WERI-Rb-1 (cell line): ENCODE data around the gene SPATC1L.

Source experiments
- DNase-seq: peaks from one replicate; pipeline ENCODE4 v3.0.0-alpha.2; 2020
- H3K27ac ChIP-seq: fragments of 250-450 bp; sonication (Bioruptor Pico); 2 replicates; pipeline ENCODE4 v1.5.1; 2020; ENCODE audit warnings: mild to moderate bottlenecking, moderate library complexity
- H3K27me3 ChIP-seq: fragments of 250-450 bp; sonication (Bioruptor Pico); 2 replicates; pipeline ENCODE4 v1.5.1; 2021; ENCODE audit warnings: mild to moderate bottlenecking, low read depth, moderate library complexity; ENCODE audit not compliant: insufficient read depth, severe bottlenecking
- H3K36me3 ChIP-seq: fragments of 250-450 bp; sonication (Bioruptor Pico); 2 replicates; pipeline ENCODE4 v1.5.1; 2020; ENCODE audit warnings: mild to moderate bottlenecking, moderate library complexity
- H3K4me3 ChIP-seq: 2 replicates; pipeline ENCODE4 v1.5.1; 2011; ENCODE audit warnings: low read depth, mild to moderate bottlenecking, control low read depth, low read length
- H3K9me3 ChIP-seq: fragments of 250-450 bp; sonication (Bioruptor Pico); 2 replicates; pipeline ENCODE4 v1.5.1; 2021; ENCODE audit warnings: mild to moderate bottlenecking, moderate library complexity; ENCODE audit not compliant: severe bottlenecking
- TF ChIP-seq, protein P1 (sequence below): IDR thresholded peaks from 2 replicates; pipeline ENCODE4 v1.5.1; 2011; ENCODE audit warnings: low read depth, mild to moderate bottlenecking, control low read depth, inconsistent platforms, low read length

SPATC1L gene

GRCh38 chr21:46207006-46207919 lies 23.0 kb upstream of the SPATC1L start:
- Histone ChIP-seq H3K27ac (no peak overlapping the region), H3K4me3 (no peak overlapping the region), H3K36me3 (peaks cover 69% of the 10 kb centered on the region), H3K27me3 (no peaks in the 10 kb centered on the region), H3K9me3 (no peaks in the 10 kb centered on the region)
- DNase-seq, result peak; percentile 4
- TF ChIP-seq, protein P1, sequence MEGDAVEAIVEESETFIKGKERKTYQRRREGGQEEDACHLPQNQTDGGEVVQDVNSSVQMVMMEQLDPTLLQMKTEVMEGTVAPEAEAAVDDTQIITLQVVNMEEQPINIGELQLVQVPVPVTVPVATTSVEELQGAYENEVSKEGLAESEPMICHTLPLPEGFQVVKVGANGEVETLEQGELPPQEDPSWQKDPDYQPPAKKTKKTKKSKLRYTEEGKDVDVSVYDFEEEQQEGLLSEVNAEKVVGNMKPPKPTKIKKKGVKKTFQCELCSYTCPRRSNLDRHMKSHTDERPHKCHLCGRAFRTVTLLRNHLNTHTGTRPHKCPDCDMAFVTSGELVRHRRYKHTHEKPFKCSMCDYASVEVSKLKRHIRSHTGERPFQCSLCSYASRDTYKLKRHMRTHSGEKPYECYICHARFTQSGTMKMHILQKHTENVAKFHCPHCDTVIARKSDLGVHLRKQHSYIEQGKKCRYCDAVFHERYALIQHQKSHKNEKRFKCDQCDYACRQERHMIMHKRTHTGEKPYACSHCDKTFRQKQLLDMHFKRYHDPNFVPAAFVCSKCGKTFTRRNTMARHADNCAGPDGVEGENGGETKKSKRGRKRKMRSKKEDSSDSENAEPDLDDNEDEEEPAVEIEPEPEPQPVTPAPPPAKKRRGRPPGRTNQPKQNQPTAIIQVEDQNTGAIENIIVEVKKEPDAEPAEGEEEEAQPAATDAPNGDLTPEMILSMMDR, result no peak

GRCh38 chr21:46206163-46207005 lies 22.1 kb upstream of the SPATC1L start:
- Histone ChIP-seq H3K36me3 (peaks cover 66% of the 10 kb centered on the region), H3K4me3 (no peak overlapping the region), H3K27me3 (no peaks in the 10 kb centered on the region), H3K27ac (no peak overlapping the region), H3K9me3 (no peaks in the 10 kb centered on the region)
- no peak for DNase-seq
- TF ChIP-seq, protein P1, result no peak

DNA sequence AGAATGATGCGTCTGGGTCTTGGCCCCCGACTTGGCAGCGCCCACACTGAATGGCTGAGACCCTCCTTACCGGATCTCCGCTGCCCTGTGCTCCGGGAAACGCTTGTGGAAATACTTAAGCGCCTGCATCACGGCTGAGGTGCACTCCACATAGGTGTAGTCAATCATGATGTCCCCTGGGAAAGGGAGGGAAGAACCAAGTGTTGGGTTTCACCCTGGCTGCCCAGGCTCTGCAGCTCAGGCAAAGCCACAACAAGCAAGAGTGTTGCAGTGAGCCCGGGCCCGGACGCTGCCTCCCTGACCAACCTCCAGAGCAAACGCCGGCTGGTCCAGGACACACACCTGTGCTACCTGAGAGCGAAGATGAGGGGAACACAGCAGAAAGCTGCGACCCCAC lies 21.5 kb upstream of the SPATC1L start:
- Histone ChIP-seq H3K36me3 (peaks cover 66% of the 10 kb centered on the region), H3K27ac (no peak overlapping the region), H3K9me3 (no peaks in the 10 kb centered on the region), H3K4me3 (no peak overlapping the region), H3K27me3 (no peaks in the 10 kb centered on the region)
- TF ChIP-seq, protein P1, result no peak
- no peak for DNase-seq

GRCh38 chr21:46205166-46205565 lies 20.9 kb upstream of the SPATC1L start:
- H3K4me3 ChIP-seq, result no peak overlapping the region
- no peak overlapping the region for H3K27ac ChIP-seq
- H3K9me3 ChIP-seq, result no peaks in the 10 kb centered on the region
- TF ChIP-seq, protein P1, result no peak
- no peaks in the 10 kb centered on the region for H3K27me3 ChIP-seq
- no peak for DNase-seq
- peaks cover 69% of the 10 kb centered on the region for H3K36me3 ChIP-seq

DNA sequence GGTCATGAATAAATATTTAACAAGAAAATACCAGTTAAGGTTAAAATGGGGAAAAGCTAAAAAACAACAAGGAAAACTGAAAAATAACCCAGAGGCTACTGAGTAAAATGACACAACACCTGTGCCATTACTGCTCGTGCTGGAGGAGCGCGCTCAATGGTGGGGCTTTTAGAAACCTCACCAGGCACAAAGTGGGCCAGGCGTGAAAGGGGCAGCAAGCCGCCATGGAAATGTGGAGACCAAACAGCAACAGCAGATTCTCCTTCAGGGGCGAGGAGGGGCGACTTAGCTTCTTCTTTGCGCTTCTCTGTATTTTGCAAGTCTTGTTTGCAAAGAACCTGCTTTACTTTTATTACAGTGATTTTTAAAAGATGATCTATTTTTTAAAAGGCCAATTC lies 18.9 kb upstream of the SPATC1L start:
- H3K27ac ChIP-seq, result no peak overlapping the region
- no peak for DNase-seq
- peaks cover 67% of the 10 kb centered on the region for H3K36me3 ChIP-seq
- no peak overlapping the region for H3K4me3 ChIP-seq
- no peaks in the 10 kb centered on the region for H3K27me3 ChIP-seq
- no peaks in the 10 kb centered on the region for H3K9me3 ChIP-seq
- TF ChIP-seq, protein P1, result no peak
